ENCODE measurements around the gene CYP51A1.

- TF ChIP-seq CTCF (IDR thresholded peaks at IDR 0.05) = no peak
- TF ChIP-seq POLR2A (IDR thresholded peaks at IDR 0.05) = no peak
These were observed 24.6 kb upstream of the CYP51A1 start for GRCh38 chr7:92158660-92159575.

Data from esophagus squamous epithelium (tissue), 4 donors.